Fibroblast of the aortic adventitia (primary cell): ENCODE data around the gene COL19A1. TPM values are rescaled to one million over a fixed set of nuclear protein-coding genes. Genes with fewer than 3 reads are reported as not detected.

ENCODE experiments used
- DNase-seq: peaks from one replicate; pipeline ENCODE4 v3.0.0-alpha.2; 2010; ENCODE audit warnings: low read depth
- H3K4me3 ChIP-seq: 2 replicates; pipeline ENCODE4 v1.5.1; 2011; ENCODE audit warnings: low read depth, mild to moderate bottlenecking, control low read depth, low read length, moderate library complexity
- total RNA-seq: library from RNA; depleted of rRNA; stranded (reverse); fragments of >200 nt; gene quantifications from 2 replicates; pipeline ENCODE4 v1.2.3, GENCODE V29; 2012; ENCODE audit warnings: low replicate concordance
- TF ChIP-seq, protein P1 (sequence below): IDR thresholded peaks from 2 replicates; pipeline ENCODE4 v1.5.1; 2011; ENCODE audit warnings: mild to moderate bottlenecking, low read length, control low read depth, inconsistent platforms; ENCODE audit not compliant: insufficient read depth

The COL19A1 gene
- total RNA-seq, 1 donor, result 0.09 TPM

DNA sequence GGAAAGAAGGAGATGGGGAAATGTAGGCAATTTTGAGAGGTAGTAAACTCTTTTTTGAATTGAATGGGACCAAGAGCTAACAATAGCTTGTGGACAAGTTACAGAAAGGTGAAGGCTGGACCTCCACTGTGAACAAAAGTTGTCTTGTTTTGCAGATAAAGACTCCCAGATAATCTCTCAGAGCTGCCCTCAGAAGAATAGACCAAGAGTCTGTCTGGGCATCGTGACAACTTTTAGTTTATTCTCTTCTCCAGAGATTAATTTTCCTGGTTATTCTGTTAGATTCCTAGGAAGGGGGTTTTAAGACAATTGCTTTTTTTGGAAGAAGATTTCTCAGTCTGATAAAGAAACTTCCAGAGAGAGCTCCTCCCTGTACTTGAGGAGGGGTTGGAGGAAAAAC lies 161.9 kb downstream of the COL19A1 start:
- TF ChIP-seq, protein P1, sequence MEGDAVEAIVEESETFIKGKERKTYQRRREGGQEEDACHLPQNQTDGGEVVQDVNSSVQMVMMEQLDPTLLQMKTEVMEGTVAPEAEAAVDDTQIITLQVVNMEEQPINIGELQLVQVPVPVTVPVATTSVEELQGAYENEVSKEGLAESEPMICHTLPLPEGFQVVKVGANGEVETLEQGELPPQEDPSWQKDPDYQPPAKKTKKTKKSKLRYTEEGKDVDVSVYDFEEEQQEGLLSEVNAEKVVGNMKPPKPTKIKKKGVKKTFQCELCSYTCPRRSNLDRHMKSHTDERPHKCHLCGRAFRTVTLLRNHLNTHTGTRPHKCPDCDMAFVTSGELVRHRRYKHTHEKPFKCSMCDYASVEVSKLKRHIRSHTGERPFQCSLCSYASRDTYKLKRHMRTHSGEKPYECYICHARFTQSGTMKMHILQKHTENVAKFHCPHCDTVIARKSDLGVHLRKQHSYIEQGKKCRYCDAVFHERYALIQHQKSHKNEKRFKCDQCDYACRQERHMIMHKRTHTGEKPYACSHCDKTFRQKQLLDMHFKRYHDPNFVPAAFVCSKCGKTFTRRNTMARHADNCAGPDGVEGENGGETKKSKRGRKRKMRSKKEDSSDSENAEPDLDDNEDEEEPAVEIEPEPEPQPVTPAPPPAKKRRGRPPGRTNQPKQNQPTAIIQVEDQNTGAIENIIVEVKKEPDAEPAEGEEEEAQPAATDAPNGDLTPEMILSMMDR, result no peak
- H3K4me3 ChIP-seq, result no peak overlapping the region

DNA sequence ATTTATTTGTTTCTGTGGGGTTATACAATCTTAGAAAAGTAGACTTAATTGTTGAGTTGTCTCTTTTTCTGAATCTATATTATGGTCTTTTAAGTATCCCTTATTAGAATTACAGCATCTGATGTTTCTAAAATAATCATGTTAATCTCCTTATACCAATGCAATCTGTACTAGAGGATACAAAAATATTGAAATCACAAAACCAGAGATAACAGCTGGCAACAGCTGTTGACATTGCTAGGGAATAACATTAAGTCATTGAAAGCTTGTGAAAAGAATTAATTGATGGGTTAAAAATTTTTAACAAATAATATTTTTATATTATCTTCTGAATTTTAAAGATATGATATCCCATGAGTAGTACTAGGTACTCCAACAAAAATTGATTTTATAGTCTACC lies 162.6 kb downstream of the COL19A1 start:
- no peak overlapping the region for H3K4me3 ChIP-seq
- TF ChIP-seq, protein P1, result no peak

More for the DNA sequence above, 161.9 kb downstream of the COL19A1 start:
- DNase-seq, result no peak

DNA sequence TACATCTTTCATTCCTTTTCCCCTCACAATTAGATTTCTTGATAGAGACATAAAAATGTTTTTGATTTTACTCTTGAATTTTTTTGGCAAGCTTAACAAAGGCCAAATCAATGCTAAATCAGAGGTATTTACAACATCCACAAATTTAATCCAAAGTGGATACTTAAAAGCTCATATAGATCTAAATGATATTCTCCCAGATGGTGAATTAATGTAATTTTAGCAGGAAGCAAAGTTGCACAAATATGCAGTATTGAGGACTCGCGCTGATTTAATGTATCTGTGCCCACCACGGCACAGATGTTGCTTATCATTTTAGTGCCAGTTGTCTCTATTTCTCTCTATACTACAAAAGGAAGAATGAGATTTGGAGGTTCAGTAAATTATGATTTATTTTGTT lies 167.4 kb downstream of the COL19A1 start:
- no peak overlapping the region for H3K4me3 ChIP-seq
- TF ChIP-seq, protein P1, result no peak
- no peak for DNase-seq

More for the DNA sequence above, 162.6 kb downstream of the COL19A1 start:
- no peak for DNase-seq

DNA sequence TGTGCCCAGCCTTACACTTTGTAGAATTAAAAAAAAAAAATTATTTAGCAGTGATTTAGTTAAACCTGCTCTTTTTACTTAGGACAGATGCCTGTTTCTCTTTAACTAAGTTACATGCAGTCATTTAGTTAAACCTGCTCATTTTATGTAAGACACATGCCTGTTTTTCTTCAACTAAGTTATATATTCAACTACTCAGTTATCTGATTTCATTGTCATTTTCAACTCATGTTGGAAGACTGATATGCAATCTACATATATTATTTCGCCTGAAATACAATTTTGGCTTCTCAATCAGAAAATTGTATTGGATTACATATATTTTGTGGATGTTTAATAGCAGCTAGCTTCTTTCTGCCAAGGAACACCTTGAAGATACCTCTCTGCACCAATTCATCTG lies 171.1 kb downstream of the COL19A1 start:
- TF ChIP-seq, protein P1, result no peak
- no peak overlapping the region for H3K4me3 ChIP-seq
- no peak for DNase-seq

DNA sequence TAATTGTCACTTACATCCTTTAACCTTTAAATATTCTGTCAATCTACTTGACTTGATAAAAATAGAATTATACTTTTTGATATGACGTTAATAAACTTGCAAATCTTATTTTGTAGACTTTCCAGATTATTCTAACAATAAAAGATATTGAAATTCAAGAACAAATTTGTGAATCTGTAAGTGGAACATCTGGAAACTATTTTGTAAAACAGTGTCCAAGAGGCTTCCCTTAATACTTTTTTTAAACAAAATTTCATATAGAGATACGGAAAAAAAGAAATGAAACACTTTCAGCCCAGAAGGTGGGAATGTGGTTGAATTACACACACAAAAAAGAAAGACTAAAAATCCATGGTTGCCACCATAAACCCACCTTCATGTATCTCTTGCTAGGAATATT lies 174.4 kb downstream of the COL19A1 start:
- TF ChIP-seq, protein P1, result no peak

DNA sequence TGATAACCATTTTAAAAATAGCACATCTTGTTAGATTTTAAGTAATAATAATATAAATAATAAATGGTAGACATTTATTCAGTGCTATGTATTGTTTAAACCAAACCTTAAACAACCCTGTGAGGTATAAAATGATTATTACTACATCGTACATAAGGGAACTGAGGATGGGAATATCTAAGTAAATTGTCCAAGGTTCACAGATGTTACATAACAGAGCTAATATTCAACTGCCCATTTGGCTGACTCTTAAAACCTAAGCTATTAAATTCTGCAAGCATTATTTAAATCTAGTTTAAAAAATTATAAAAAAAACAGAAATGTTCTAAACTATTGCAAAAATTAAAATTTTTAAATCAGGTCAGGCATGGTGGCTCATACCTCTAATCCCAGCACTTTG lies 175.1 kb downstream of the COL19A1 start:
- no peak overlapping the region for H3K4me3 ChIP-seq
- no peak for DNase-seq
- TF ChIP-seq, protein P1, result no peak

More for the DNA sequence above, 174.4 kb downstream of the COL19A1 start:
- H3K4me3 ChIP-seq, result no peak overlapping the region
- no peak for DNase-seq

DNA sequence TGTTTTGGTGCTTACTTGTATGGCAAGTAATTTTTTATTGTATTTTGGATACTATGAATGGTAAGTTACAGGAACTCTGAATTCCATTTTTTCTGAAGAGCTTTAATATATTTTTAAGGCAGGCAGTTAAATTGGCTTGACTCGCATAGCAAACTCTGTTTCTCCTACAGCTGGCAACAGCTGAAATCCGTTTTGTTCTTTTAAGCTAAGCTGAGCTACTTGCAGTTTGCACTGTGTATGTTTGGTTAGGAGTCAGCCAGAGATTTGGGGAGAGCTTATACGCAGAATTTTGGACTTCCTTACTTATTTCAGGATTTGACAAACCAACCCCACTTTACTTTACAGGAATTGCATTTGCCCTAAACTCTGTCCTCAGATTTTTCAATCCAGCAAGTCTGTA lies 179.1 kb downstream of the COL19A1 start:
- TF ChIP-seq, protein P1, result no peak
- H3K4me3 ChIP-seq, result no peak overlapping the region
- no peak for DNase-seq
